NCI-H748 (cell line): Measurements from ENCODE around the gene TFCP2L1.

ENCODE experiments used
- DNase-seq: peaks from one replicate; lab custom pipeline; 2025; ENCODE audit not compliant: unreplicated experiment; lab: John Stamatoyannopoulos, UW

TFCP2L1 gene

GRCh38 chr2:121179467-121179866 is 105.5 kb downstream of the TFCP2L1 start:
- no peak for DNase-seq

GRCh38 chr2:121178730-121179129 is 106.3 kb downstream of the TFCP2L1 start:
- DNase-seq: no peak

- DNase-seq: no peak
These were observed 107.1 kb downstream of the TFCP2L1 start for GRCh38 chr2:121177896-121178295.

GRCh38 chr2:121175326-121175725 is 109.7 kb downstream of the TFCP2L1 start:
- DNase-seq: no peak

GRCh38 chr2:121173806-121174205 is 111.2 kb downstream of the TFCP2L1 start:
- no peak for DNase-seq

- DNase-seq: no peak
These were observed 111.9 kb downstream of the TFCP2L1 start for GRCh38 chr2:121173112-121173511.

GRCh38 chr2:121172456-121172855 is 112.5 kb downstream of the TFCP2L1 start:
- no peak for DNase-seq

GRCh38 chr2:121171625-121172119 is 113.3 kb downstream of the TFCP2L1 start:
- no peak for DNase-seq

GRCh38 chr2:121170577-121170976 is 114.4 kb downstream of the TFCP2L1 start:
- DNase-seq: no peak

GRCh38 chr2:121167411-121167810 is 117.6 kb downstream of the TFCP2L1 start:
- DNase-seq: no peak
